Bronchial epithelial cell (primary cell): ENCODE data around the gene SCG5. TPM values are rescaled to one million over a fixed set of nuclear protein-coding genes. Genes with fewer than 3 reads are reported as not detected.

Experiments
- DNase-seq: peaks from one replicate; pipeline ENCODE4 v3.0.0-alpha.2; 2010; ENCODE audit warnings: low read depth
- FAIRE-seq: peaks from 2 replicates; lab custom pipeline; 2011; peaks lifted over from hg19 to GRCh38; lab: Jason Lieb, UNC
- H3K27me3 ChIP-seq: 2 replicates; pipeline ENCODE4 v1.5.1; 2011; ENCODE audit warnings: low read length; ENCODE audit not compliant: control insufficient read depth, insufficient read depth
- H3K36me3 ChIP-seq: 2 replicates; pipeline ENCODE4 v1.5.1; 2011; ENCODE audit warnings: low read length; ENCODE audit not compliant: control insufficient read depth, insufficient read depth
- H3K4me3 ChIP-seq: 2 replicates; pipeline ENCODE4 v1.5.1; 2011; ENCODE audit warnings: mild to moderate bottlenecking, low read depth, low read length, control low read depth
- CTCF ChIP-seq: IDR thresholded peaks from 2 replicates; pipeline ENCODE4 v1.5.1; 2011; ENCODE audit warnings: mild to moderate bottlenecking, moderate library complexity, low read length, control low read depth, inconsistent platforms; ENCODE audit not compliant: insufficient read depth, severe bottlenecking
- total RNA-seq: library from RNA; depleted of rRNA; stranded (reverse); fragments of >200 nt; gene quantifications from 2 replicates; pipeline ENCODE4 v1.2.1, GENCODE V29; 2014

The SCG5 gene
- total RNA-seq, 1 donor from 2014 or later, result 11.8 TPM

- DNase-seq, result no peak
- H3K4me3 ChIP-seq, result no peak overlapping the region
- H3K36me3 ChIP-seq, result no peaks in the 10 kb centered on the region
- no peak for FAIRE-seq
- H3K27me3 ChIP-seq, result no peaks in the 10 kb centered on the region
- TF ChIP-seq CTCF, result no peak
These were observed 33.2 kb downstream of the SCG5 start for GRCh38 chr15:32674681-32675080.

- no peak for TF ChIP-seq CTCF
- no peak for FAIRE-seq
These were observed 34.0 kb downstream of the SCG5 start for GRCh38 chr15:32675466-32675865.

GRCh38 chr15:32676169-32676568 is 34.7 kb downstream of the SCG5 start:
- no peak for FAIRE-seq
- Histone ChIP-seq H3K4me3 (no peak overlapping the region), H3K27me3 (no peaks in the 10 kb centered on the region), H3K36me3 (no peaks in the 10 kb centered on the region)
- no peak for TF ChIP-seq CTCF
- peak; percentile 50 for DNase-seq

More at GRCh38 chr15:32675466-32675865, 34.0 kb downstream of the SCG5 start:
- H3K4me3 ChIP-seq, result no peak overlapping the region
- no peaks in the 10 kb centered on the region for H3K36me3 ChIP-seq
- H3K27me3 ChIP-seq, result no peaks in the 10 kb centered on the region
- no peak for DNase-seq

GRCh38 chr15:32677238-32677750 is 35.8 kb downstream of the SCG5 start:
- DNase-seq, result peak; percentile 44

GRCh38 chr15:32679298-32679690 is 37.8 kb downstream of the SCG5 start:
- DNase-seq (no peak), FAIRE-seq (no peak)
- no peaks in the 10 kb centered on the region for H3K27me3 ChIP-seq
- H3K36me3 ChIP-seq, result no peaks in the 10 kb centered on the region
- no peak for TF ChIP-seq CTCF
- H3K4me3 ChIP-seq, result no peak overlapping the region

More at GRCh38 chr15:32677238-32677750, 35.8 kb downstream of the SCG5 start:
- no peak overlapping the region for H3K4me3 ChIP-seq
- no peaks in the 10 kb centered on the region for H3K36me3 ChIP-seq
- H3K27me3 ChIP-seq, result no peaks in the 10 kb centered on the region
- TF ChIP-seq CTCF, result no peak
- no peak for FAIRE-seq

- Histone ChIP-seq H3K4me3 (no peak overlapping the region), H3K27me3 (no peaks in the 10 kb centered on the region), H3K36me3 (no peaks in the 10 kb centered on the region)
- DNase-seq (peak; percentile 96), FAIRE-seq (no peak)
- no peak for TF ChIP-seq CTCF
These were observed 41.1 kb downstream of the SCG5 start for GRCh38 chr15:32682569-32682968.
